ENCODE data around the gene CGB1. TPM values are rescaled to one million over a fixed set of nuclear protein-coding genes. Genes with fewer than 3 reads are reported as not detected.
A peak's percentile ranks its signal among the peaks of the same experiment; 100 is the strongest.

CGB1 gene
- total and polyA plus RNA-seq, 9 of the 15 experiments (the other 6 are each of a cell fraction or from before 2014, with no cell fraction given) = not detected

DNA sequence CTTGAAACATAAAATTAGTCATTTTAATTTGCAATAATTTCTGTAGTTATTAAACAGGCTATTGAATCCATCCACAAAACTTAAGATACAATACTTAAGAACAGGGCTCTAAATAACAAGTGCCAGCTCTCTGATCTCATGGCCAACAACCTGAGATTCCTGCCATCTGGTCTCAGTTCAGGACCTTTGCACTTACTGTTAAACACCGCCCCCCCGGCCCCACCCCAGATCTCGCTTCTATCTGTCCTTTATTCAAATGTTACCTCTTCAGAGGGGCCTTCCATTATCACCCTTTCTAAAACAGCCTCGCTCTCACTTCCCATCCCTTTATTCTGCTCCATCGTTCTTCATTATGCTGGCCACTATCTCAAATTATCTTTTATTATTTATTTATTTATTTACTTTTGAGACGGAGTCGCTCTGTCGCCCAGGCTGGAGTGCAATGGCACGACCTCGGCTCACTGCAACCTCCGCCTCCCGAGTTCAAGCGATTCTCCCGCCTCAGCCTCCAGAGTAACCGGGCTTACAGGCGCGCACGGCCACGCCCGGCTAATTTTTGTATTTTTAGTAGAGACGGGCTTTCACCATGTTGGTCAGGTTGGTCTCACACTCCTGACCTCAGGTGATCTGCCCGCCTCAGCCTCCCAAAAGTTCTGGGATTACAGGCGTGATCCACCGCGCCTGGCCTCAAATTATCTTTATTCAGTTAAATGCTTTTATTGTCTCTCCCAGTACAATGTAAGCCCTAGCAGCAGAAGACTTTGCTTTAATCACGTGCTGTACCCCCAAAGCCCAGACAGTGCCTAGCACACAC, 47.7 kb upstream of the CGB1 start (continued):
- TF ChIP-seq, protein P1, sequence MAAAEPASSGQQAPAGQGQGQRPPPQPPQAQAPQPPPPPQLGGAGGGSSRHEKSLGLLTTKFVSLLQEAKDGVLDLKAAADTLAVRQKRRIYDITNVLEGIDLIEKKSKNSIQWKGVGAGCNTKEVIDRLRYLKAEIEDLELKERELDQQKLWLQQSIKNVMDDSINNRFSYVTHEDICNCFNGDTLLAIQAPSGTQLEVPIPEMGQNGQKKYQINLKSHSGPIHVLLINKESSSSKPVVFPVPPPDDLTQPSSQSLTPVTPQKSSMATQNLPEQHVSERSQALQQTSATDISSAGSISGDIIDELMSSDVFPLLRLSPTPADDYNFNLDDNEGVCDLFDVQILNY (CRISPR knock-in tag; IDR thresholded peaks at IDR 0.05) = no peak
- no peak for TF ChIP-seq BRD4 (IDR thresholded peaks at IDR 0.05)
- TF ChIP-seq OTX1 (CRISPR knock-in tag; IDR thresholded peaks at IDR 0.05) = no peak
- 0 out of 2 replicates have a peak, but pooled peaks have one; percentile 7 for TF ChIP-seq MTA2 (IDR thresholded peaks at IDR 0.05; ENCODE audit: low read depth)
- TF ChIP-seq ARID1B (IDR thresholded peaks at IDR 0.05) = no peak
- TF ChIP-seq, protein P2, sequence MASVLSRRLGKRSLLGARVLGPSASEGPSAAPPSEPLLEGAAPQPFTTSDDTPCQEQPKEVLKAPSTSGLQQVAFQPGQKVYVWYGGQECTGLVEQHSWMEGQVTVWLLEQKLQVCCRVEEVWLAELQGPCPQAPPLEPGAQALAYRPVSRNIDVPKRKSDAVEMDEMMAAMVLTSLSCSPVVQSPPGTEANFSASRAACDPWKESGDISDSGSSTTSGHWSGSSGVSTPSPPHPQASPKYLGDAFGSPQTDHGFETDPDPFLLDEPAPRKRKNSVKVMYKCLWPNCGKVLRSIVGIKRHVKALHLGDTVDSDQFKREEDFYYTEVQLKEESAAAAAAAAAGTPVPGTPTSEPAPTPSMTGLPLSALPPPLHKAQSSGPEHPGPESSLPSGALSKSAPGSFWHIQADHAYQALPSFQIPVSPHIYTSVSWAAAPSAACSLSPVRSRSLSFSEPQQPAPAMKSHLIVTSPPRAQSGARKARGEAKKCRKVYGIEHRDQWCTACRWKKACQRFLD (CRISPR knock-in tag; IDR thresholded peaks at IDR 0.05) = no peak
- no peak; the same call in none of the 2 replicates for TF ChIP-seq LEF1 (IDR thresholded peaks at IDR 0.05)
- TF ChIP-seq, protein P3, sequence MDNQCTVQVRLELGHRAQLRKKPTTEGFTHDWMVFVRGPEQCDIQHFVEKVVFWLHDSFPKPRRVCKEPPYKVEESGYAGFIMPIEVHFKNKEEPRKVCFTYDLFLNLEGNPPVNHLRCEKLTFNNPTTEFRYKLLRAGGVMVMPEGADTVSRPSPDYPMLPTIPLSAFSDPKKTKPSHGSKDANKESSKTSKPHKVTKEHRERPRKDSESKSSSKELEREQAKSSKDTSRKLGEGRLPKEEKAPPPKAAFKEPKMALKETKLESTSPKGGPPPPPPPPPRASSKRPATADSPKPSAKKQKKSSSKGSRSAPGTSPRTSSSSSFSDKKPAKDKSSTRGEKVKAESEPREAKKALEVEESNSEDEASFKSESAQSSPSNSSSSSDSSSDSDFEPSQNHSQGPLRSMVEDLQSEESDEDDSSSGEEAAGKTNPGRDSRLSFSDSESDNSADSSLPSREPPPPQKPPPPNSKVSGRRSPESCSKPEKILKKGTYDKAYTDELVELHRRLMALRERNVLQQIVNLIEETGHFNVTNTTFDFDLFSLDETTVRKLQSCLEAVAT (IDR thresholded peaks at IDR 0.05) = peak in 1 of 2 experiments; percentile 9; a peak in 1 of 4 replicates
- TF ChIP-seq KLF10 (CRISPR knock-in tag; IDR thresholded peaks at IDR 0.05) = no peak
- no peak for TF ChIP-seq KLF6 (CRISPR knock-in tag; IDR thresholded peaks at IDR 0.05; ENCODE audit: borderline replicate concordance)
- TF ChIP-seq ZNF507 (tag; conservative IDR thresholded peaks at IDR 0.05) = no peak
- TF ChIP-seq SREBF1 (IDR thresholded peaks at IDR 0.05; ENCODE audit: borderline replicate concordance, low read depth, low read length) = no peak
- TF ChIP-seq, protein P4, sequence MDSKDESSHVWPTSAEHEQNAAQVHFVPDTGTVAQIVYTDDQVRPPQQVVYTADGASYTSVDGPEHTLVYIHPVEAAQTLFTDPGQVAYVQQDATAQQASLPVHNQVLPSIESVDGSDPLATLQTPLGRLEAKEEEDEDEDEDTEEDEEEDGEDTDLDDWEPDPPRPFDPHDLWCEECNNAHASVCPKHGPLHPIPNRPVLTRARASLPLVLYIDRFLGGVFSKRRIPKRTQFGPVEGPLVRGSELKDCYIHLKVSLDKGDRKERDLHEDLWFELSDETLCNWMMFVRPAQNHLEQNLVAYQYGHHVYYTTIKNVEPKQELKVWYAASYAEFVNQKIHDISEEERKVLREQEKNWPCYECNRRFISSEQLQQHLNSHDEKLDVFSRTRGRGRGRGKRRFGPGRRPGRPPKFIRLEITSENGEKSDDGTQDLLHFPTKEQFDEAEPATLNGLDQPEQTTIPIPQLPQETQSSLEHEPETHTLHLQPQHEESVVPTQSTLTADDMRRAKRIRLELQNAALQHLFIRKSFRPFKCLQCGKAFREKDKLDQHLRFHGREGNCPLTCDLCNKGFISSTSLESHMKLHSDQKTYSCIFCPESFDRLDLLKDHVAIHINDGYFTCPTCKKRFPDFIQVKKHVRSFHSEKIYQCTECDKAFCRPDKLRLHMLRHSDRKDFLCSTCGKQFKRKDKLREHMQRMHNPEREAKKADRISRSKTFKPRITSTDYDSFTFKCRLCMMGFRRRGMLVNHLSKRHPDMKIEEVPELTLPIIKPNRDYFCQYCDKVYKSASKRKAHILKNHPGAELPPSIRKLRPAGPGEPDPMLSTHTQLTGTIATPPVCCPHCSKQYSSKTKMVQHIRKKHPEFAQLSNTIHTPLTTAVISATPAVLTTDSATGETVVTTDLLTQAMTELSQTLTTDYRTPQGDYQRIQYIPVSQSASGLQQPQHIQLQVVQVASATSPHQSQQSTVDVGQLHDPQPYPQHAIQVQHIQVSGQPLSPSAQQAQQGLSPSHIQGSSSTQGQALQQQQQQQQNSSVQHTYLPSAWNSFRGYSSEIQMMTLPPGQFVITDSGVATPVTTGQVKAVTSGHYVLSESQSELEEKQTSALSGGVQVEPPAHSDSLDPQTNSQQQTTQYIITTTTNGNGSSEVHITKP (IDR thresholded peaks at IDR 0.05; ENCODE audit: partially characterized antibody) = no peak
- 0 out of 2 replicates have a peak, but pooled peaks have one; percentile 46 for TF ChIP-seq DMBX1 (CRISPR knock-in tag; IDR thresholded peaks at IDR 0.05; ENCODE audit: borderline replicate concordance)
- no peak for TF ChIP-seq ZNF316 (IDR thresholded peaks at IDR 0.05)
- TF ChIP-seq, protein P5, sequence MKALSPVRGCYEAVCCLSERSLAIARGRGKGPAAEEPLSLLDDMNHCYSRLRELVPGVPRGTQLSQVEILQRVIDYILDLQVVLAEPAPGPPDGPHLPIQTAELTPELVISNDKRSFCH (CRISPR knock-in tag; IDR thresholded peaks at IDR 0.05) = no peak
- TF ChIP-seq, protein P5 (tag; IDR thresholded peaks at IDR 0.05) = no peak
- TF ChIP-seq POU5F1 (IDR thresholded peaks at IDR 0.05; ENCODE audit: borderline replicate concordance, low read depth, low read length, partially characterized antibody) = no peak
- no peak for TF ChIP-seq POLR3A (IDR thresholded peaks at IDR 0.05; ENCODE audit: borderline replicate concordance, extremely low read depth, insufficient read depth, insufficient read length)
- TF ChIP-seq CXXC5 (CRISPR knock-in tag; IDR thresholded peaks at IDR 0.05) = no peak
- TF ChIP-seq ARNT (IDR thresholded peaks at IDR 0.05) = no peak

Measured in K562 (cell line).